GM18951 (cell line): Measurements from ENCODE around the gene F5.

ENCODE experiments used
- POLR2A ChIP-seq: IDR thresholded peaks from 4 replicates; pipeline ENCODE4 v1.6.1; 2011; ENCODE audit warnings: mild to moderate bottlenecking; ENCODE audit not compliant: insufficient read length, insufficient read depth; ENCODE audit errors: extremely low read depth
- in situ Hi-C: fragments of 300-500 bp; cut with MboI; formaldehyde crosslinking; loops from one replicate; pipeline ENCODE4 v1.12.0; 2022; ENCODE audit warnings: low sequenced_read_pairs, mixed read lengths, inconsistent platforms; ENCODE audit not compliant: unreplicated experiment

Gene F5

GRCh38 chr1:169485431-169486280 is 100.6 kb downstream of the F5 start, which contains the start of gene SLC19A2:
Gene SLC19A2 (minus strand): TSS chr1:169485944. CDS start chr1:169485766, 178 bp downstream.
- in situ Hi-C loops, result no loop called here
- peak; percentile 92 for TF ChIP-seq POLR2A

GRCh38 chr1:169484683-169485430 is 101.4 kb downstream of the F5 start:
- TF ChIP-seq POLR2A, result no peak
- in situ Hi-C loops, result no loop called here

- no peak for TF ChIP-seq POLR2A
- in situ Hi-C loops, result no loop called here
Observed at GRCh38 chr1:169484101-169484500, 102.2 kb downstream of the F5 start.

- in situ Hi-C loops, result no loop called here
Observed at GRCh38 chr1:169483500-169483966, 102.7 kb downstream of the F5 start.

GRCh38 chr1:169479363-169480066 is 106.8 kb downstream of the F5 start:
- no peak for TF ChIP-seq POLR2A
- in situ Hi-C loops, result loop anchor here (10.0 kb wide), 1 partner anchor 65 kb away; no protein-coding TSS in a partner anchor

More at GRCh38 chr1:169483500-169483966, 102.7 kb downstream of the F5 start:
- no peak for TF ChIP-seq POLR2A

GRCh38 chr1:169478094-169478672 is 108.1 kb downstream of the F5 start:
- TF ChIP-seq POLR2A, result no peak
- in situ Hi-C loops, result loop anchor here (10.0 kb wide), 1 partner anchor 67 kb away; no protein-coding TSS in a partner anchor

GRCh38 chr1:169475806-169476387 is 110.4 kb downstream of the F5 start:
- in situ Hi-C loops, result loop anchor here (10.0 kb wide), 1 partner anchor 69 kb away; no protein-coding TSS in a partner anchor
- no peak for TF ChIP-seq POLR2A

GRCh38 chr1:169474302-169474995 is 111.8 kb downstream of the F5 start:
- TF ChIP-seq POLR2A, result no peak
- in situ Hi-C loops, result loop anchor here (10.0 kb wide), 1 partner anchor 70 kb away; no protein-coding TSS in a partner anchor

GRCh38 chr1:169473347-169473746 is 112.9 kb downstream of the F5 start:
- in situ Hi-C loops, result loop anchor here (10.0 kb wide), 1 partner anchor 71 kb away; no protein-coding TSS in a partner anchor

GRCh38 chr1:169472738-169473137 is 113.5 kb downstream of the F5 start:
- TF ChIP-seq POLR2A, result no peak
- in situ Hi-C loops, result loop anchor here (10.0 kb wide), 1 partner anchor 72 kb away; no protein-coding TSS in a partner anchor

More at GRCh38 chr1:169473347-169473746, 112.9 kb downstream of the F5 start:
- TF ChIP-seq POLR2A, result no peak

GRCh38 chr1:169468982-169469381 is 117.3 kb downstream of the F5 start:
- in situ Hi-C loops, result no loop called here
- TF ChIP-seq POLR2A, result no peak
